ENCODE measurements around the gene RELN.

RELN gene

DNA sequence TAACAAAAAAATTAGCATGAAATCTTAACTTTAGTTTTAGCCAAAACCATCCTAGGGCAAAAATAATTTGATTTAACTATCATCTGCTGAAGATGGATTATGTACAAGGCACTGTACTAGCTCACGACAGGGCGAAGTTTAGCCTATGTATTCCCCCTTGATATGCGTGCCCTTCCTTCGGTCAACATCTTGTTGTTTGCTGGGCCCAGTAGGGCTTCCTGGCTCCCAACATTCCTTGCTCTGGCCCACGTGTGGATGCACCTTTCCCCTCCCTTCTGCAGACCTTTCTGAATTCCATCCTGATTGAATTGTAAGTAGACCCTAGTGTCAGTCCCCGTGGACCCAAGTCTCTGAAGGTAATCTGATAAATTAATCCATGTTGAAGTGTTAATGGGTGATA is 212.0 kb downstream of the RELN start:
- DNase-seq = no peak

DNA sequence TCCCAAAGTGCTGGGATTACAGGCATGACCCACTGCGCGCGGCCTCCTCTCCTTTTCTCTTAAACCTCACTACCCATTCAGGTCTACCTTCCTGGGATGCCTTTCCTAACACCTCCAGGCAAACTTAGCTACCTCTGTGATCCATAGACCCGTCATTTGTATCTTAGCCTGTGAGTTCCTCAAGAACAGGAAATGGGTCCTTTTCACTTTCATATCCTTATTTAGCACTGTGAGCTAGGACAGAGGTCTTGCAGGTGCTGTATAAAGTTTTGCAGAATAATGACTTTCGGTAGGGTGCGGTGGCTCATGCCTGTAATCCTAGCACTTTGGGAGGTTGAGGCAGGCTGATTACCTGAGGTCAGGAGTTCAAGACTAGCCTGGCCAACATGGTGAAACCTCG is 215.7 kb downstream of the RELN start:
- no peak for DNase-seq

DNA sequence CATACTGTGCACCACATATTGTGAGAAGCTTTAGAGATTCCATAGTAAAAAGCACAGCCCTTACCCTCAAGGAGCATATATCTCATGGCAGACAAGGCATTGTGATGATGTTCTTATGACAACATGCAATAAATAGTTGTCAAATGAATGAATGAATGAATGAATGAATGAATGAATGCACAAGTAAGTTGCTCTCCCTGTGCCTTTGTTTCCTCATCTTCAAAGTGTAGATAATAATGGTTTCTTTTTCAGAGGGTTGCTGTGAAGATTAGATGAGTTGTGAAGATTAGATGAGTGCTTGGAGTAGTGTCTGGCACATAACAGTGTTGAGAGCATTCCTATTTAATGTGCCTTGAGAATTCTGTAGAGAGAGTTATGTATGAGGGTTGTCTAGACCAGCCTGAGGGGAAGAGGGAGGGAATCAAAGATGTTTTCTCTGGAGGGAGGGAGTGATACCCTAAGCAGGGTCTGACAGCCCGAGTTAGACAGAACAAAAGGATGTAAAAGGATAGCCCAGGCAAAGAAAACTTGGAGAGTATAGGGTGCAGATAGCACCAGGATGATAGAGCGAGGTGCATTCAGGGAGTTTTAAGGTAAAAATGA is 217.2 kb downstream of the RELN start:
- DNase-seq = no peak

DNA sequence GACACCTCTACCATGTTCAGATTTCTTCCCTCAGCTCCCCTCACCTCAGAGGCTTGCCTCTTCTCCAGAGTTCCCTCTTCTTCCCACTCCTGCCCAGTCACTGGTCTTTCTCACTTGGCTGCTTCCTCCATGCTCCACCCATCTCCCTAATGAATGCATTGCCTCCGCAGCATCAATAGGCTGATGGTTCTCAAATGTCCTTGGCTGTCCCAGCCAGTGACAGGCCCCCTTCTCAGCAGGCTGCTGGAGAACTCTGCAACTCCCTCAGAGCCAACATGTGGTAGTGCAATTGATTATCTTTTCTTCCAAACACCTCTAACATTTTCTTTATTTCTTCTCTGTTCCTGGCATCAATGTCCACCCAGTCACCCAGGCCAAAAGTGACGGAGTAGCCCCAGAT is 218.2 kb downstream of the RELN start:
- no peak for DNase-seq

DNA sequence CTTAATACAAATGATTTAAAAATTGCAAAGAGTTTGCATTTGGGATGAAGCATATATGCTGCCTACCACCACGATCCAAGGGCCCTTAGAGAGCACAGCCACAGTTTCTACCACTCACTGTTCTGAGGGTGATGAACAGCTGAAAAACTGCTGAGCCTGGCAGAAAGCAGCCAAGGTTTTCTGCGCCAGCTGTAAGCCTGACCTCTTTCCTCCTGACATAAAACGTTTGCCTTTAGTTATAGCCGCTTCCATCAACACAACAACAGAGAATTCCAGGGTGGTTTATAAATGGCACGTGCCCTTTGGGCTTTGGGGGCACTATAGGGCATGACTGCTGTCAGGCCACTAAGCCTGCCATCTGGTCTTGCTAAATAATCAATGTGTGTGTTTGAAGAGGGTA is 222.8 kb downstream of the RELN start:
- no peak for DNase-seq

DNA sequence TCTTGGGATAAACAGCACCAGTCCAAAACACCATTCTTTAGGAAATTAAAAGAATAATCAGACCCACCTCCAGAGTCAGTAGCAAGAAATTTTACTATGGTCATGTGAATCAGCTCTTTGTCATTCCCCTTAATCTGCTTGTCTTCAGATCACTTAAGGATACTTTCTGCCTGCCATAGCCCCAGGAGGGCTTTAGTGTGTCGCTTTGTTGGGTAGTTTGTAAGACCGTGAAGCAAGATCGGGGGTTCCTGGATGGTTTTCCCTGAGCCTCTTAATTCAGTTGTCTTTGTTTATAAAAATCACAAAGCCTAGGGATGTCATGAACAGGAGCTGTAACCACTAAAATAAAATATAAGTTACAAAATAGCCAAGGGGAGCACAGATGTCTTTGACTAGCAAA is 223.6 kb downstream of the RELN start:
- DNase-seq = no peak

DNA sequence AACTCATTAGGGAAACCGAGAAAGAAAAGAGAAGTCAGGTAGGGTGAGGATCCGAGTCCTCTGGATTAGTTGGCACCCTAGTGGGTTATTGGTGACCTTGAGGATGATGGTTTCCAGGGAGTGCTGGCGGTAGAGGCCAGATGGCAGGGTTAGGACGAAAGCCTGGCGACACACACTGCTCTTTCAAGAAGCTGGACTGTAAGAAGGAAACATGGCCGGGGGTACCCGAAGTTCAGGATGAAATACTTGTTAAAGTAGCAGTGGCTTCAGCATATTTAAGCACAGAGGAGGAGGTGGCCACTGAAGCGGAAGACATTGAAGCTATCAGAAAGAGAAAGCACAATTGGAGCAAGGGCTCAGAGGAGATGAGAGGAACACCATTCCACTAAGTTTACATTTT is 224.6 kb downstream of the RELN start:
- DNase-seq = no peak

DNA sequence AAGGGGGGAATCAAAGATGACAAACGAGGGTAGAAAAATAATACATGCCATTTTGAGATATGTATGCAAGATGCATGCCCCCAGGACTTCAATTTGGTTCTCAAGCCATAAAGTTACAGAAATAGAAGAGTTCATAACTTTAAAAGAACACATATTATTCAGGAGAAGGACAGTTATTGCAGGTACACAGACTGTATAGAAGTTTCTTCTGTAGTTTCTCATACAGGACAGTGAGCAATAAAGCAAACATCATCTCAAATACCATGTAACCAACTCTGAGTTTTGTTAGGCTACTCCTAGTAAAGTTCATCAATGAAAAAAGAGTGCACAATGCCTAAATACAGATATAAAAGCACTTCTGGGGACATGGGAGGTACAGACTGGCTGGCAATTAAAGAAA is 226.6 kb downstream of the RELN start:
- DNase-seq = no peak

DNA sequence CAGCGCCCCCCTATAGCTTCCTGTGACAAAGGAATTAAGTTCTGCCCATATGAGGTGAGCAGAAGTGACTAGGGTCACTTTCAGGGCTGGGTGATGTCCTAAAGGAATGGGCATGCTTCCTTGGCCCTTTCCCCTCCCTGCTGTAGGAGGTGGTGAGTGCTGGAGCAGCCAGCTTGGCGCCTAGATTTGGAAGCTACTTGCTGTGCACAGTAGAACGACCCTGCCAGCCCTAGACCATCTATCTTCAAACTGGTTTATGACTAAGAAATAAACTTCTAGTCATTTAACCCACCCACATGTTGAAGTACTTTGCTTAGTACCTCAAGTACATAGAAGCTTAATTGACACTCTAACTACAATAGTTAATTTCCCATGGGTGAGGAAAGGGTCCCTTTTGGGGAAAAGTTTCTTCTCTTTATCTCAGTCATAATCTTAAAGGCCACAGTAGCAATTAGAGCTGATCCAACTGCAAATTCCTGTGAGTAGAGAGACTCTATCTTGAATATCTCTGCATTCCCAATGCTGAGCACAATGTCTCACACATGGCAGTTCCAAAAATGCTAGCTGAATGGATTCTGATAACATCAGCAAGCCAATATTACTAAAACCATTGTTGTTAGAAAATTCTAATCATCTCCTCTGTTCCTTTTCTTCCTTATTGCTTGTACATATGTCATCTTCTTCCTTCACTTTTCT is 227.2 kb downstream of the RELN start:
- DNase-seq = no peak

DNA sequence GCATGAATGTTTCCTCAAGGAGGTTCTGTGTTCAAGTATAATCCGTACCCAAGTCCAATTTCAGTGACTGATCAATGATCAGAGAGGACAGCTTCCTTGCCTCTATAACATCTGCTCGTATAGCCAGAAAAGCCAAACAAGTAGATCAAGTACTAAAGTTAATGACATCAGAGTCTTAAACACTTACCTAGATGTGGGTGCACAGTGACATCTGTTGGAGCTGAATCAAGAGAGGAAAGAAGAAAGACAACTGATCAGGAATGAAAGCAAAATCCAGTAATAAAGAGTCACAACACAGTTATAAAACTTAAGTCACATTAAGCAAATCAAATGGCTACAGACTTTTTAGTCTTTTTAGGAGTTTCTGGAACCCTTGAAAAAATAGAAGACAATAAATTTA is 236.5 kb downstream of the RELN start:
- DNase-seq = no peak

DNA sequence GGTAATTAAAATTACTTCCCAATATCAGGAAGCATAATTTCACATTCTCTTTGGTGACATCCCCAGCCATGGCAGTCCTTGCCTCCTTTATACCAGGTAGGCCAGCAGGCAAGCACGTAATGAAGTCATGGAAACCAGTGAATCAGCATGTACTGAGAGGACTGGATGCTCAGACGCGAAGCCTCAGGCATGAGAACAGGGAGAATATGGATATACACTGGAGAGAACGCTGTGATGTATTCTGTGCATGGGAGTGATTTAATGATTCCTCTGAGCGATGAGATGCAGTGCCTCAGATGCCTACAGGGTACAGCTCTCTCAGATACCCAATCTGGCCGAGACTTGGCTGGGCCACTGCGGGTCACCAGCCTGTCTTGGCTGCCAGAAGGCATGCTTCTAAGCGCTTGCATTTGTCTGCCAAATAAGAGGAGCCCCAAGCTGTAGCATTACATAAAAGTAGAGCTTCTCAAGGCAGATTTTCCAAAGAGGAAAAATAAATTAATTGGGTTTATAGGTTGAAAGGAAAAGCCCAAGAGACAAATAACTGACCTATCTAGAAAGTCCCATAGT is 238.1 kb downstream of the RELN start:
- DNase-seq = no peak

DNA sequence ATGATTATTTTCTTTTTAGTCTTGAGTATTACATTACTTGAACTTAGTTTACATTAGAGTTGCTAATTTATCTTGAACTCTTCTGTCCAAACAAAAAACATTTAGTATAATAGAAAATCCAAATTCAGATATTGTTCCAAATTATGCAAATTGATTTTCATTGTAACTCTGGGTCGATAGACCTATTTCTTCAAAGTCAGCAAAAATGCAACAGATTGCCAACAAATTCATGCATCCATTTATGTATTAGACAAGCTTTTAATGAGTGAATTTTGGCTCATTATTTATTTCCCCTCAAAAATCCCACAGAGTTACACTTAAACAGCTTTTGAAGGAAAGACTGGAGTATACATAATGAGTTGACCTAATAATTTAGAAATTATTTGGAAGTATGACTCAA is 240.8 kb downstream of the RELN start:
- DNase-seq = no peak

DNA sequence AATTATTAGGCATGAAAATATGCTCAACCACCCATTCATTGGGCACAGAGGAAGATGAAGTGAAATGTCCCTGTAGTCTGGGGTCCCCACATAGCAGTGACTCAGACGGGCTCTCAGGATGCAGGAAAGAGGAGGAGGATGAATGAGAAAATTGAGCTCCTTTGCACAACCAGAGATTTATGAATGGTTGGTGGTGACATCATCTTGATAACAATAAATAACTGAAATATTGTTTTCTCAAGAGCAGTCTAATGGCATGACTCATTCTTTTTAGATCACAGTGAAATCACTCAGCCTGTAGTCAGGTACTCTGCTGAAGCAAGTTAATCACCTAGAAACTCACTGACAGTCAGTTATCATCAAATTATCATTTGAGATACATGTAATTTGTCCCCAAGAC is 254.1 kb downstream of the RELN start:
- DNase-seq = no peak

DNA sequence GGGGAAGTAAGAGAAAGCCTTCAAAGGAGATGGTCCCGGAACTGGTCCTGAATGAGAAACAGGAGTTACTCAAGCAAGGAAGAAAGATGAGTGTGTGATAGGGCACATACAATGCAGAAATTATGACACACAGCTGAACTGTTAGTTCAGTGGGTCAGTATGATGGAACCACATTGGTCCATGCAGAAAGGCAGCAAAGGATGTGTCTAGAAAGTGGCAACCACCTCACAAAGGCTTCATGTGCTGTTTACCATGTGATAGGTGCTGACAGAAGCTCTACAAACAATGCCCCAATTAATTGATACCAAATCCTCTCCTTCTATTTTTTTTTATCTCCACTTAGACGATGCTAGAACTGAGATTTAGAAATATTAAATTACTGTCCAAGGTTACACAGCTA is 258.3 kb downstream of the RELN start:
- no peak for DNase-seq

DNA sequence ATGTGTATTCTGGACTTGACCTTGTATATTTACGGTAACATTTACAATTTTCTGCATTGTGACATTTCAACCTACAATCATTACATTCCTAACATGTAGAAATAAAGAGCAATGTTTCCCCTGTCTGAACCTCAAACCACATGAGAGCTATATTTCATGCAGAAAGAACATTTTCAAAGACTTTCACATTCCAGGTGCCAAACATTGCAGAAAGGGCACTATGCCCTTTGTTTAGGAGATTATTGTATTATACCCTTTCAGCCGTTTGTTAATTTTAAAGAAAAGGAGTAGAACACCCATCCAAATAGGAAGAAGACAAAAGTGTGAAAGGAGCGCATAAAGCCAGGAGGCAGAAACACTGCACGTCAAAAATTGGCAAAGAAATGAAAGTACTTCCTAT is 260.4 kb downstream of the RELN start:
- DNase-seq = no peak

DNA sequence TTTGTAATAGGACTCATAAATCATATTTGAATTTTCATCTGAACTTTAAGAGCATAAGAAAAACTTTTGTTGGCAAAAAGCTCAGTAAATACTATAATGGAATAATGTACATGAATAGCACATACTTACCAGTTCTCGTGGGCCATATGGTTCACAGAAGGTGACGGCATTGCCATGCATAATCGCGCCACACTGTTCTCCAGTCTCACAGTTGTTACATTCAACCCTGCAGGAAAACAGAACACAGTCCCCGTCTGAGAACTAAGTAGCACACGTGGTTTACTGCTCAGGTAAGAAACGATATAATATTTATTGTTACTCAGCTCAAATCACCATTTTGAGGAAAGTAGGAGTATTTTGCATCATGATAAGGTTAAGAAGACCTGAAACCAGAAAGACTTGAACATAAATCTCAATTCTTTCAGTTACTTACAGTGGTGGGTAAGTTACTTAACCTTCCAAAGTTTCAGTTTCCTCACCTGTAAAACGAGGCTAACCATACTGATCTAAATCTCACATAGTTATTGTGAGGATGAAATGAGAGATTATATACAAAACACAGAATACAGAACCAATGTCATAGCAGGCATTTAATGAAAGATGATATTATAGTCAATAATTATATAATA is 261.4 kb downstream of the RELN start:
- DNase-seq = no peak

DNA sequence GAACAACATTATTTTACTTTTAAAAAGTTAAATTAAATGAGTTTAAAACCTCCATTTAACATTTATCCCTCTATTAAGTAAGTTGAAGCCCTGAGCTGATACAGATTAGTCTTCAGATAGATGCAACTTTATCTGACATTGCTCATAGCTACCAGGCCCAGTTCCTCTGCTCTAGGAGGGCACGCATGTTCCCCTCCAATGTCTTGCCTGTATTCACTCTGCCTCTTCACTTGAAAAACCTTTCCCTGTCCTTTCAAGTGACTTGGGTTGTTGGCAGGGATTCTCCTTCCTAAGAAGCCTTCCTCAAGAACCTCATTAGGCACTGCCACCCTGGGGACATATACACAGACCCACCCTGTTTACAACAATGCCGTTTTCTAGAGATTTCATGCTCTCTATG is 270.4 kb downstream of the RELN start:
- no peak for DNase-seq

DNA sequence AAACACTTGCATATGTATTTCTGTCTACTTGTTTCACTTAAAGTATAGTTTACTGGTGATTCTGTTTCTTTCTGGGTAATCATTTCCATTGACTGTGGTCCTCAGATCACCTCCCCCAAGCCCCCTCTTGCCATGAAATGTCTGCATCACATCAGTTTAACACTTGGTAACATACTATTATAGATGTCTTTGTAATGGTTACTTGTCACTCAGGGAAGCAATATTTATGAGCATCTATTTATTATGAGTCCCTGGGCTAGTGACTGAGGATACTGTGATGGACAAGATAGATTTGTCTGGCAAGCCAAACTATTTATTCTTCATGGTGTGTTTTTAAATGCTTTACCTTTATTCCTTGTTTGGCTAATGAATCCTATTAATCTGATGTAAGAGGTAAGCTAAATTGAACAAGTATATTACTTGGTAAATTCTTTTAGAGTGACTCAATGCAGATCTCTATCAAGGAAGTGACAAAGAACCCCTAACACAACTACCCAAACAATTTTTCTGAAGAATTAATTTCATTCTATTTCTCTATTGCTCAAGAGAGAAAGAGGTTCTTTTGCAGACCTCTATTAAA is 270.9 kb downstream of the RELN start:
- no peak for DNase-seq

DNA sequence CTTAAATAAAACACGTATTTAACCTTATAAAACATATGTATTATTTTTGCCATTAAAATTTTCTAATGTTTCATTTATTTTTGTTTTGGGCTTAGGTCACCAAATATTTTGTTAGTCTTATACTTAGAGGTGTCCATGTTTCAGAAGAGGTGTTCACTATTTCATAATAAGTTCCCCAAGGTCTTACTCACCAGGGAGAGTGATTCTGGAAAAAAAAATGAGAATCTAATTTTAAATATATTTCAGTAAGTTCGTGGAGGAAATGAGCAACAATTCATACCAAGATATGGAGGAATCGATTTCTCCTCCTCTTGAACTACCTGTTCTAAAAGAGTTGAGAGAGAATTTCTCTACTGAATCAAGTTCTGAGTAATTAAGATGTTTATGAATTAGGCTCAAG is 271.9 kb downstream of the RELN start:
- no peak for DNase-seq

DNA sequence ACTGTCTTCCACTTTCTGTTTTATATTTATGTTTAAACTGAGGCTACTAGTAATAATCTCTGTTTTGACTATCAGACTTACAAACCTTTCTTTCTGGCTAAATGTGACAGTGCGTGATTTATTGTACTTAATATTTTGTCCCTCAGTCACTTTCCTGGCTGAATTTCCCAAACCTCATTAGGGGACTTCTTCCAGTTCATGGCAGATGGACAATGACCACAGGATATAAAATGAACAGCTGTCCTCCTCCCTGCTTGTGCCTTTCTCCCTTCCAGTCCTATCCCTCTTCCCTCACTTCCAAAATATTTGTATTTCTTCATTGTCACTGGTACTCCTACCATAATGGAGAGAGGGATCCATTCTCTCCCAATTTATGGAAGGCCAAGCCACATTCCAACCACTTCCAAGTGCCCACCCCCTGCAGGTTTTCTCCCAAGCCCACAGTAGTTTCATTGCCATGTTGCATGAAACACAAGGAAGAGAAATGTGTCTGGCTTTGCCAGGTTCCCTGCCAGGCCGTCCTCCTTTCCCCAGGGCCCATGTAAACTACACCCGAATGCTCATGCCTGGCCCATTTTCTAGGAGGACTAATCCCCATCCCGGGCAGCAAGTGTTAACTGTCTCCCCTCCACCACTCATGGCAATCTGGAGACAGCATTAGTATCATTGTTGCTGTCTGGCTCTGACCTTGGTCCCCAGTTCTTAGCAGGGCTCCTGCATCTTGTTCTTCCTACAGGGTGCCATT is 273.9 kb downstream of the RELN start:
- no peak for DNase-seq

DNA sequence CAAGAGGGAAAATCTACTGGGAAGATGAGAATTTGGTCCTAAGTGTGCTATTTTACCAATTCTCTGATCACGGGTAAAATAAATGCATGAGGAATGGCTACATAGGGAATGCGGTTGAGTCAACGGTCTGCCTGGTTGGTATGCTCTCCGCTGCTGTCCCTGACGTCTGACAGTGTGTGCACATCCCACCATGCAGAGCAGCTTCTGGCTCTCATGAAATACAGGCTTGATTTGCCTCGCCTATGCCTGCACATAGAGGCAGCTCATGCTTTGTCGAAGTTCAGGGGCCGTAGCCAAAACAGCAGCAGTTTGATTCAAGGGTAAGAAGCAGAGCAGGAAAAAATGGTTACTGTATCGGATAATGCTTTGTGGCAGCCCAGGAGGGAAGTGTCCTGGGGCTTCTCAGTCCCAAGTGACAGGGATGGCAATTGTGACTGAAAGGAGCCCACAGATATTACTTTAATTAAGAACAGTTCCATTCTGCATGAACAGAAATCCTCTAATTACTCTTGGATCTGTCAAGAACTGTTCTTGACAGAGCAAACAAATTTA is 275.0 kb downstream of the RELN start:
- DNase-seq = no peak

DNA sequence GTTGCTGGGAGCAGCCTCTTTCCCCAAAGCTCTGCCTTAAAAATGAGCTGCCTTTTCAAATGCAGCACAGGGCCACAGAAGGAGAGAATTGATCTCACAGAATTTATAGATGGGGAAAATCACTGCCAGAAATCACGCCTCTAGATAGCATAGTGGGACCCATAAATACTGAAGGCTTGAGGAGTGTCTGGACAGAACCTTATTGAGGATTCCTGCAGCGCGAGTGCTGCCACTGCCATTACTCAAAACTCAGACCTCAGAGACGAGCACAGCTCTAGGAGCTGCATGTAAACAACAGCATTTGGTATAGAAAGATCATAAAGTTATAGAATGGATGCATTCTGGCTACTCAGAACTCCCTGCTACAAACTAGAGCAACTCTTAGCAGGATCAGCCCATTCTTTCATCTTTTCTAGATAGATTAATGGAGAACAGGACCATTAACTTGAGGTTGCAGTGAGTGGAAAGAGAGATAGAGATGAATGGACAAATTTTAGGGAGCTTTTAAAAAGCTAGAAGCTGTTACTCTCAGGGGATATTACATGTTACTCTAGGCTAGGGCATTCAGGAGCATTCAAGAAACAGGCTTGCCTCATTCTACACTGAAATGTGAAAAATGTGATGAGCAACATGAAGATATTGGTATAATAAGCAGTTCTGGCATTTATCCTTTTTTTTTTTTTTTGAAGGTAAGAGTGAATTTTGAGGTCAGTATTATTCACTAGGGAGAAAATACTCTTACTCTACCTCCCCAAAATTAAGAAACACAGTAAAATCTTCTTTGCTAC is 276.3 kb downstream of the RELN start:
- no peak for DNase-seq
